Left renal pelvis (tissue), 4 donors: Measurements from ENCODE around the gene FBXO10. TPM values are rescaled to one million over a fixed set of nuclear protein-coding genes. Genes with fewer than 3 reads are reported as not detected.
"Not testable (repeated sequence)": the region's sequence is repeated elsewhere in the genome, so short reads cannot be mapped to it uniquely, and the experiment has no call there.

Experiments used
- DNase-seq, 4 donors: peaks; one replicate each; pipeline ENCODE4 v3.0.0-alpha.2; 2013; ENCODE audit warnings: low read depth in 4 of 4, low spot score in 3 of 4
- polyA plus RNA-seq, 4 donors: library from polyadenylated mRNA; unstranded; fragments of 120-200 nt; gene quantifications; one replicate each; pipeline ENCODE4 v1.2.1, GENCODE V29; 2013; ENCODE audit not compliant: insufficient read length in 4 of 4

FBXO10 gene
- polyA plus RNA-seq, 4 donors, result 12.7 to 14.1 (median 13.9) TPM

DNA sequence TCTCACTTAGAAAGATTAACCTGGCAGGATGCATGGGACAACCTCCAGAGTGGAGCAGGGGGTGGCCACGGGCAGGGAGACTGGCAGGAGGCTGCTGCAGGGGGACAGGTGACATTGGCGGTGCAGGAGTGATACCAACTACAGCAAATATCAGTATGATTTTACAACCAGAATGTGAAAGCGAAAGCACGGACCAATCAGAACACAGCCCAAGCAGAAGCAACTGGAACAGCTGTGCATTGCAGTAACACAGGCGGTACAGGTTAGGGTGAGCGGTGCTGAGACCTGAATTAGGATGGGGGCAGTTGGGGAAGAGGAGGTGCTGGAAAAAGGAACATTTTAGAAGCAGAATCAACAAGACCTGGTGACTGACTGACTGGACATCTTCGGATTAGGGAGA, 61.2 kb downstream of the FBXO10 start:
- DNase-seq, result no peak

DNA sequence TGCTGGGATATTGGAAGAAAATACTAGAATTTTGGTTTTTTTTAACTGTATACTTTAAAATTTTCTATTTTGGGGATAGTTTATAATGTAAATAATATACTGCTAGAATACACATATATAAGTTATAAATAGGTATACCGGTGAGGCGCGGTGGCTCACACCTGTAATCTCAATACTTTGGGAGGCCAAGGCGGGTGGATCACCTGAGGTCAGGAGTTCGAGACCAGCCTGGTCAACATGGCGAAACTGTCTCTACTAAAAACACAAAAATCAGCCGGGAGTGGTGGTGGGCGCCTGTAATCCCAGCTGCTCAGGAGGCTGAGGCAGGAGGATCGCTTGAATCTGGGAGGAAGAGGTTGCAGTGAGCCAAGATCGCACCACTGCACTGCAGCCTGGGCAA, 61.8 kb downstream of the FBXO10 start:
- DNase-seq, result not testable (repeated sequence)

DNA sequence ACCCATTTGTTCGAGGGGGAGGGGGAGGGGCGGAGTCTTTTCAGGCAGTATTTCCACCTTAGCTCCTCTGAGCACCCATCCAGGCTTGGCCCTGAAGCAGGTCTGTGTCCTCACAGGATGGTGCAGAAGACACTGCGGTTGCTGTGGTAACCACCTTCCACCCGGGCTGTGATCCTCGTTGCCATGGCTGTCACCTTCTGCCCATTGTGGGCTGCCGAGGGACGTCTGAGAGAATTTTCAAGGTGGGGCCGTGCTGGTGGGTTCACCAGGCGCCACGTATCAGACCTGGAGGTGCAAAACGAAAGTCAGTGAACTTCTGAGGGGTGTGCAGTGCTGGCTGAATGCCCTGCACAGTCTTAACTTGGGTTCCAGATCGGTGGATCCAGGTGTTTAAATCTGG, 63.7 kb downstream of the FBXO10 start:
- no peak for DNase-seq

DNA sequence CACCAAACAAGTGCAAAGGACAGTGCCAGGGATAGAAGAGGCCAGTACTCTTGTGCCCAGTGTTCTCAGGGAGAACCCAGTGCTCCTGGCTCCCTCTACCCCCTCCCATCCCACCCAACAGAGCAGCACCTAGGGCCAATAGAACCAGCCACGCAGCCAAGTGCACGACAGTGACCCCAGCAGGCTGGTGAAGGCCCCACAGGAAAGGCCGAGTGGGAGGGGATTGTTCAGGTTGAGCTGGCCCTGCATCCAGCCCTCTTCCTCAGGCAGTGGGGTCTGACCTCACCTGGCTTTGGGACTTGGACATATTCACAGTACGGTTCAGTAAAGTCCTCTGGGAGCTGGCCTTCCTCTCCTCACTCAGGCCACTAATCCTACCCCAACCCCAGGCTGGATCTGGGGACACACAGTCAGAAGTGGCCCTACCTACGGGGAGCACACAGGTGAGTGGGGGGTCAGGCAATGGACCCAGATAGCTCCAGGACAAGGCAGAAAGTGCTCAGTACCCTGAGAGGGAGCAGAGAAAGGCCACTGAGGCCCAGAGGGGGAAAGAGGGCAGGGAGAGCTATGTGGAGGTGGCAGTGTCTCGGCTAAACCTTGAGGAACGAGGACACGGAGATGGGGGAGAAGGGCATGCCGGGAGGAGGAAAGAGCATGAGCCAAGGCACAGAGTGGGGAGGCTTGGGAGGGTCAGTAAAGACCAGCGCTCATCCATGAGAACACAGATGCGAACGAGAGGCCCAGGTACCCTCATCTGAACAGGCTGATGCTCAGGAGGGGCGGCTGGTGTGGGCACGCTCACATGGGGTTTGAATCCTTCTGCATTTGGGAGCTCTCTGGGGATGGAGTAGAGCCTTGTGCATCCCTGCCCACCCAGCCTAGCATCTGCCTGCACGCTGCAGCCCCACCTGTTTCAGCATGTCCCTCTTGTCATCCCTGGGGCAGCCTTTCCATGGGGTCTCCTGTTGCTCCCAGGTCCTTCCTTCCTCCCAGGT, 64.9 kb downstream of the FBXO10 start:
- no peak for DNase-seq

DNA sequence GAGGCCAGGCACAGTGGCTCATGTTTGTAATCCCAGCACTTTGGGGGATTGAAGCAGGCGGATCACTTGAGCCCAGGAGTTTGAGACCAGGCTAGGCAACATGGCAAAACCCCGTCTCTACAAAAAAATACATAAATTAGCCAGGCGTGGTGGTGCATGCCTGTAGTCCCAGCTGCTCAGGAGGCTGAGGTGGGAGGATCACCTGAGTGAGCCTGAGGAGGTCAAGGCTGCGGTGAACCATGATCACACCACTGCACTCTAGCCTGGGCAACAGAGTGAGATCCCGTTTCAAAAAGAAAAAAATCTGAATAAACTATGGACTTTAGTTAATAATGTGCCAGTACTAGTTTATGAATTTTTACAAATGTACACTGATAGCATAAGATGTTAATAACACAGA, 66.1 kb downstream of the FBXO10 start:
- not testable (repeated sequence) for DNase-seq

DNA sequence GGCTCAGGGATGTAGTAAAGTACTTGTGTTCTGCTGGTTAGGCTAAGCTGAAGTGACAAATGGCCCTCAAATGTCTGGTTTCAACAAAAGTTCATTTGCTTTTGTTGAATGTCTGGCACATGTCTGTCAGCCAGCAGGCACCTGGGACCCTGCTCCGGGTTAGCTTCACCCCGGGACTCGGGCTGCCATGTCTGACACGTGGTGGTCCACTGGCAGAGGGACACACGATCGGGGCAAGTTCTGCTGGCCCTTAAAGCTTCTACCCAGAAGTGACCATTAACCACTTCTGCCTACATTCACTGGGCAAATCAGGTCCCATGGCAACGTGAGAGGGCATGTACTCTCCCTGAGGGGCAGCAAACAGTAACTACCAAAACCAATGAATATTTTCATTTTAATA, 66.6 kb downstream of the FBXO10 start:
- DNase-seq, result no peak

DNA sequence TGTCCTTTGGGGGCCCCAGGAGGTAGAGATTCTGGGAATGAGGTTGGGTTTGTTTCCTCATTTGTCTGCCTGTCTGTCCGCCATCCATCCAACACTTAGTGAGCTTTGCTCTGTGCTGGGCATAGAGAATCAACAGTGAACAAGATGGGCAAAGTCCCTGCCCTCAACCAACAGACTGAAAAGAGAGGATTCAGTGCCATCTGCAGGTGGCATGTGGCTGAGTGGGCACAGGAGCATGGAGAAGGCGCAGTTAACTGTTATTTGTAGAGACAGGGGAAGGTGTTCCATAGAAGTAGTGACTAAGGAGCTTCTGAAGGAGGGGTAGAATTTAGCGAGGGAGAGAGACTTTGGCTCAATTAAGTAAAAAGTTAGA, 67.4 kb downstream of the FBXO10 start:
- no peak for DNase-seq

DNA sequence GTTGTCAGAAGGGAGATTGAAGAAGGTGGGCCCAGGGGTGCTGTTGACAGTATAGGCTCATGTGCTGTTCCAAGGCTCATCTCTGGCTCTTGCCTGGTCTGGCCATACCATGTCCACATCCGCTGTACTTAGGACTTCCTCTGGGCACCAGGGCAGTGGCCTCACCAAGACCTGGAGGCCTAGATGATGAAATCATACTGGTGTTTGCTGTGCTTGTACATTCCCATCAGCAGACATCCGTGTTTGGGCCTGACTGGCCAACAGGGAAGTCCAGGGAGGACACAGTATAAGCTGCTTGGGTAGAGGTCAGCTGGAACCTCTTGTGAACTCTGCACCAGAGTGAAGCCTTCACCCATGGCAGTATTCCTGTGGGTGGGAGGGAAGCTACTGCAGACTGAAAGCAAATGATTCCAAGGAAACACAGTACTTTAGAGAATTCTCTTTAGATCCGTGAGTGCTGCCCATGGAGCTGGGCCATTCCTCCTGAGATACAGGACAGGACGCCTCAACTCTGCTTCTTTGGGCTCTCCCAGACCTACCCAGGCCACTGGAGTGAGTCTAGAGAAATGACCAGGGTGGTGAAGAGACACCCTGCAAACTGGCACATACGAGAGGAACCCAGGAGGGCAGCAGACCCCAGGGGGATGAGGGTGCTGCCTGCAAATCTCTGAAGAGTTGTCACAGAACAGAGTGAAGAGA, 67.9 kb downstream of the FBXO10 start:
- no peak for DNase-seq

DNA sequence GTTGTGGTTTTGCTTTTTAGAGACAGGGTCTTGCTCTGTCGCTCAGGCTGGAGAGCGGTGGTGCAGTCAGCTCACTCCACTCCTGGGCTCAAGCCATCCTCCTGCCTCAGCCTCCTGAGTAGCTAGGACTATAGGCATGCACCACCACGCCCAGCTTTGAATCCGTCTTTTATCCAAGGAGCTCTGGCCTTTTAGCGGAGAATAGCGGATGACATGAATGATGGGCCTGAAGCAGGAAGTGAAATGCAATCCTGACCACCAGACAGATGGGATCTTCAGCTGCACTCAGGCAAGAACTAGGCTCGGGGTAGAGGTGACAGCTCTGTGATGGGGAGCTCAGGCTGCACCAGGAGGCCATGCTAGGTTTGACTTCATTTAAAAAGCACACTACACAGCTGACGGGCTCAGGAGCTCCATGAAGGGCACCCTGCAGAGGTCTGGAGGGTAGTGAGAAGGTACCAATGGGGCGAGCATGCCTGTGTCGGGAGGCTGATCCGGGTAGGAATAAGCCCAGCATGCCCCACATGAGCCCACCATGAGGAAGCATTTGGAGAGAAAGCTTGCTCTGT, 68.5 kb downstream of the FBXO10 start:
- no peak for DNase-seq

DNA sequence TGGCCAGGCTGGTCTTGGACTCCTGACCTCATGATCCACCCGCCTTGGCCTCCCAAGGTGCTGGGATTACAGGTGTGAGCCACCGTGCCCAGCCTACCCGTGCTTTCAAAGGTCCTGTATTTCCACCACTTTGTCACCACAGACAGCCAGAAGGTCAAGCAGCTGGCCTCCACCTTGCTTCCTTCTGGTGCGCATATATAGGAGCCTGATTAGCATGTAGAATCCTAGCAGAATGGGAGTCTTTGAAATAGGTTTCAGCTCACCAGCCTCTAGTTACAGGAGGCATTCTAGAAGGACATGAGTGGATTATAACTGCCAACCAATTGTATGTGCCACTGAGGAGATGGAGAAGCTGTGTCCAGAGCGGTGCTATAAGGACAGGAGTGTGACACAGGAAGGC, 71.6 kb downstream of the FBXO10 start:
- no peak for DNase-seq

DNA sequence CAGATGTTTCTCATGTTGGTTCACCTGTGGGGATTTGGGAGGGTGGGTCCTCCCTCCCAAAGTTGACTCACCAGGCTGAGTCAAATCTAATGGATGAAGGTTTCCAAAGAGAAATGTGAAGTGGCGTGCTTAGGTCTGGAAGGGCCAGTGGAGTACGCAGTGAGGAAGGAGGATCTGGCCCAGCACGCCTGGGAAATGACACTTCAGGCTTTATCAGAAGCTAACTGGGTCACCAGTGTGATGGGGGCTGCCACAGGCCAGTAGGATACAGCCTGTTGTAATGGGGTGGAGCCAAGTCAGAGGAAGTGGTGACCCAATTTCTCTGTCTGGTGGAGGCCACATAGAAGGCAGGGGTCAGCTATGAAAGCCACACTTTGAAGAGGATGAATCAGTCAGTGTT, 72.4 kb downstream of the FBXO10 start:
- DNase-seq, result no peak

DNA sequence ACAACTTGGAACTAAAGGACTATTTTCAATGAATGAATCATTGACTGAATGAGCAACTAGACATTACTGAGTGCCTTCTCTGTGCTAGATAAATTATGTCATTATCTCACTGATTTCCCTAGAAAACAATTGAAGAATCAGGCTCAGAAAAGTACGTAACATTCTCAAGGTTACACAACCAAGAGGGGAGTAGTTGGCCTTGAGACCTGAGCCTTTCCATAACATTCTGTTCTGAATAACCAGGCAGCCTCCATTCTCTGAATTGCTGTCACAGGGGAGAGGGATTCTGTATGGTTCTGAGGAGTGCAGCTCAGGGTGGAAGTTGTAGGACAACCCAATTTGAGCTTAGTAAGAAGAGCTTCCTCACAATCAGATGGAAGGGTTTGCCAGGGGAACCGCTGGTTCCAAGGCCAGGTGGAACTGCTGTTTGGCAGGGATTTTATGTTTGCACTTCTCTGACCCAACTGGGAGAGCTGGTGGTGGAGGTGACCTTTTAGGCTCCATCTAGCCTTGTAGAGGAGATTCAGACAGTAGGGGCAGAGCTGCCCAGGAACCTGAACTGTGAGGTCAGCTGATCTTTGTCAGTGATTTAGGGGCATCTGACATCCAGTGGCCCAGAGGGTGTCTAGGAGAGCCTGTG, 74.1 kb downstream of the FBXO10 start:
- no peak for DNase-seq

DNA sequence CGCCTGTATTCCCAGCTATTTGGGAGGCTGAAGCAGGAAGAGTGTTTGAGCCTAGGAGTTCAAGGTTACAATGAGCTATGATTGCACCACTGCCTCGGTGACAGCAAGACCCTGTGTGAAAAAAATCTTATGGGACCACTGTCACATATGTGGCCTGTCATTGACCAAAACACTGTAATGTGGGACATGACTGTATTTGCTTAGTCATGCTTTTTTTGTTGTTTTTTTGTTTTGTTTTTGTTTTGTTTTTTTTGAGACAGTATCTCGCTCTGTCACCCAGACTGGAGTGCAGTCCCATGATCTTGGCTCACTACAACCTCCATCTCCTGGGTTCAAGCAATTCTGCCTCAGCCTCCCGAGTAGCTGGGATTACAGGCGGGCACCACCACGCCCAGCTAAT, 76.9 kb downstream of the FBXO10 start:
- no peak for DNase-seq

DNA sequence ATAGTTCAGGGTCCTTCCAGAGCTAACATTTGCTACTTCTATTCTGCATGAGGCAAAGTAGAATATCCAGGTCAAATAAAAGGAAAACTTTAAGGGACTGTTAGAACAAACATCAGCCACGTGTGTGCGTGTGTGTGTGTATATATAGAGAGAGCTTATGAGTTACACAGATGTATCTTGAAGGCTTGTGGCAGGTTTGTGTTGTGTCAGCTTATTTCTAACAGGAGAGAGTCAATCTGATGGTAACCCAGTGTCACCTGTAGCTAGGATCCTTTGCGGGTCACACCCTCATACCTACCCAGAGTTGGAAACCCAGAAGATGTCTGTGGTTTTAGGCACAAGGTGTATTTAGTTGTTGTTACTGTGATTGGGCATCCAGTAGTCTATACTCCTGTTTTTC, 77.7 kb downstream of the FBXO10 start:
- DNase-seq, result no peak

DNA sequence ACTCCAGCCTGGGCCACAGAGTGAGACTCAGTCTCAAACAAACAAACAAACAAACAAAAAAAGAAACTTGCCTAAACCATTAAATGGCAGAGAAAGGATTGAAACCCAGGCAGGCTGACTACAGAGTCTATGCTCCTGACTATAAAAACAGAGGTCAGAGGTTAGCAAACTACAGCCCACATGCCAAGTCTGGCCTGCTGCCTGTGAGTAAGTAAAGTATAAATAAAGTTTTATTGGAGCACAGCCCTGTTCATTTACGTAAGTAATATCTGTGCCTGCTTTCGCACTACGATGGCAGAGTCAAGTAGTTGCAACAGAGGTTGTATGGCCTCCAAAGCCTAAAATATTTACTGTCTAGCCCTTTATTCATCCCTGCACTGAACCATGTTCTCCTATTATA, 78.9 kb downstream of the FBXO10 start:
- no peak for DNase-seq

DNA sequence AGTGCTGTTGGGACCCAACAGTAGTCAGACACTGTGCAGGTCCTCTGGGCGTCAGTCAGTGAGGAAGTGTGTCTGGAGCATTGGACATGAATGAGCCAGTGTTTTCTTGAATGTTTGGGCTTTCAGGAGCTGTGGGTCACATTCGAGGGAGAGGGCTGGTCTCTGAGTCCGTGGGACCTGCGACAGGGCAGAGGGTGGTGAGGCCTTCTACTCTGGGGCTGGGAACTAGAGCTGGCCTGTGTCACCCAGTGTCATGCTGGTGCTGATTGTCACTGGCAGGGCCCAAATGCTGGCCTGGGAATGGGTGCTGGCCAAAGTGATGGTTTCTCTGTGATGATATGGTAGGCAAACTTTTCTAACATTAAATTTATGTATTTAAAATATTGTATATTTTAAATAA, 80.2 kb downstream of the FBXO10 start:
- no peak for DNase-seq

DNA sequence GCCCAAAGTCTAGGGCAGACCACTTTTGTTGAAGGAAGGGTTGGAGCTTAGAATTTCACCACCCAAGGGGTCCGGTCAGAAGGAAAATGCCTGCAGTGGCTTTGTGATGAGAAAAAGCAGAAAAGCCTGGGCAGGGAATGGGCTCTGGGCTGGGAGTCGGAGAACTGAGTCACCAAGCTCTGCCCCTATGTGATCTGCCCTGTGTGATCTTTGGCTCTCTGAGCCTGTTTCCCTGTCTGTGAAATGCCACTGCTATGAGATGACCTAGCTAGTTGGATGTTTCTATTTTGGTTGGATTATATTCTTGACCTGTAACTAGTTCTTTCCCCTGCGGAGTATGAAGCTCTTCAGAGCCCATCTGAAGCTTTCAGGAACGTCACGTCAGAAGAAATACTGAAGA, 80.6 kb downstream of the FBXO10 start:
- no peak for DNase-seq

DNA sequence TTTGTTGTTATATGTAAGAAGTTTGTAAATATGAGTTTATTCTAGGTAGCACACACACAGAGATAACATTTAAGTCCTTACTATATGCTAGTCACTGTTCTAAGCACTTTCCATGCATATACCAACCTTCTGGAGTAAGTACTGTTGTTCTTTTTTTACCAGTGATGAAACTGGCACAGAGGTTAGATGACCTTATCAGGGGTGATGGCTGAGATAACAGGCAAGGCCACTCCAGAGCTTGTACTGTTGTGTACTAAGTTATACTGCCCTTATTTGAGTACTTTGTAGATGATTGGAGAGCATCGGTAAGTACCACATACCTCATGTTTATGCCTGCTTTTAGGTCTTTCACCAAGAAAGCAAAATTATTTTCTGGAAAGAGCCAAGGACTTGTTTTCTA, 84.2 kb downstream of the FBXO10 start:
- no peak for DNase-seq

DNA sequence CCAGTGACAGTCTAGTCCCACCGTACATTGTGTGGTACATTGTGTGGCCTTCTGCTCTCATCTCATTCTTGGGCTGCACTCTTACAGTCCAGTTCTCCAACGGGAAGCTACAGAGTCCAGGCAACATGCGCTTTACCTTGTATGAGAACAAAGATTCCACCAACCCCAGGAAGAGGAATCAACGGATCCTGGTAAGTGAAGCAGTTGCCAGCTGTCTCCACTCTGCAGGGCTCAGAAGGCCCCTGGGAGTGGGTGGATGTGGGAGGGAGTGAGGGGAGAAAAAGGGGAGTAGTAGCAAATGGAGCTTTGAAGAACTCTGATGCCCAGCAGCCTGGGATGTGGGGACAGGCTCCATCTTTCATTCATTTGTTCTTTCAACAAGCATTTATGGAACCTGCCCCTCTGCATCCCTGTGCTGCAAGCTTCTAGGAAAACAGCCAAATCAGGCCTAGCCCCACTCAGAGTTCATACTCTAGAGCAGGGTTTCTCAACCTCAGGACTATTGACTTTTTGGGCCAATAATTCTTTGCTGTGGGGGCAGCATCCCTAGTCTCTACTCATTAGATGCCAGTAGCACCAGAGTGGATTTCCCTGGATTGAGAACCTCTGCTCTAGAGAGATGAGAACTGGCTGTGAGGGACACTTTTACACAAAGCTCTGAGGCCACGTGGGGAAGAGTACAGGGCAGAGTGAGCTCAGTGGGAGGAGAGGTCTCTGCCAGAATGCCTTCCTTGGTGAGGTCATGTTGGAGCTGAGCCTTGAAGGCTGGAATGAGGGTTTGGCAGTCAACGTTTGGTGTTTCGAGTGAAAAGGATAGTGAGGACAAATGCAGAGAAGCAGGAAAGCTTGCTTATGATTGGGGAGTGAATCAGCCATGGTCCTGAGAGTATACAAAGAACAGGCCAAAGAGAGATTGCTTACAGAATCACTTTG, 89.3 kb downstream of the FBXO10 start:
- no peak for DNase-seq

DNA sequence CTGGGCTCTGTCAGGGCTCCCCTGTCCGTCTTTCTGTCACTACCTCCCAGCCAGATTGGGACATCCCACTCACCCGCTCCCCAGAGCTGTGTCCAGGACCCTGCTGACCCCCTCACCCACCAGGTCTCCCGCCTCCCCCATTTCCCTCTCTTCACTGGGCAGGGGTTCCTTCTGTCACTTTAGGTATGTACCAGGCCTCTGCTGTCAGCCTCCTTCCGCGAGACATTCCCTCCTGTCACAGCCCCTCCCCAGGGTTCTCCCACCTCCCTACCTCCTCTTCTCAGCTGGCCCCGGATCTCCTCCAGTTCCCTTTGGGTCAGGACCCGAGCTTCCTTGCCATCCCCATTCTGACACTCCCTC, 89.9 kb downstream of the FBXO10 start:
- DNase-seq, result no peak
